Stomach smooth muscle (tissue), 2 donors: Measurements from ENCODE around the gene RPS6KA2.

Experiments used
- H3K27ac ChIP-seq: one replicate; pipeline ENCODE4 v1.7.0; 2013; ENCODE audit warnings: mild to moderate bottlenecking, low read length, inconsistent platforms
- H3K27me3 ChIP-seq, 2 donors: one replicate each; pipeline ENCODE4 v1.7.0; 2013; ENCODE audit warnings: low read length in 2 of 2; ENCODE audit not compliant: insufficient read depth in 2 of 2, control insufficient read depth in 1 of 2
- H3K36me3 ChIP-seq, 2 donors: one replicate each; pipeline ENCODE4 v1.7.0; 2013; ENCODE audit warnings: low read length in 2 of 2; ENCODE audit not compliant: control insufficient read depth in 2 of 2, insufficient read depth in 2 of 2
- H3K4me1 ChIP-seq: one replicate; pipeline ENCODE4 v1.7.0; 2013; ENCODE audit warnings: low read length; ENCODE audit not compliant: control insufficient read depth, insufficient read depth
- H3K4me3 ChIP-seq, 2 donors: one replicate each; pipeline ENCODE4 v1.7.0; 2013; ENCODE audit warnings: low read length in 2 of 2
- H3K9ac ChIP-seq, 2 donors: one replicate each; pipeline ENCODE4 v1.7.0; 2013; ENCODE audit warnings: low read length in 2 of 2, mild to moderate bottlenecking in 1 of 2
- H3K9me3 ChIP-seq, 2 donors: one replicate each; pipeline ENCODE4 v1.7.0; 2013; ENCODE audit warnings: low read length in 2 of 2; ENCODE audit not compliant: control insufficient read depth in 2 of 2
- donor health status: healthy.
- donor health status: Pancreatic carcinoma.

RPS6KA2 gene

DNA sequence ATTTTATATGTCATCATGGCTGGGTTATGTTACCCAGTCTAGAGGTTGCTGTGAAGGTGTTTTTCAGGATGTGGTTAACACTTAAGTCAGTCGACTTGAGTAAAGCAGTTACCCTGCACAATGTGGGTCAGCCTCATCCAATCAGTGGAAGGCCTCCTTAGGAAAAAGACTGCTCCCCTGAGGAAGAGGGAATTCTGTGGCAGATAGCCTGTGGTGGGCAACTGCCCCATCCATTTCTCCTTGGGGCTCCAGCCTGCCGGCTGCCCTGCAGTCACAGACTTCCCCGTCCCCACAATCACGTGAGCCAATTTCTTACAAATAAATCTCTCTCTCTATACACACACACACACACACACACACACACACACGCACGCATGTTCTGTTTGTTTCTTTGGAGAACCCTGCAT, 209.8 kb downstream of the RPS6KA2 start:
- Histone ChIP-seq H3K4me1 (no peaks in the 10 kb centered on the region), H3K36me3 (peaks cover 4 to 26% of the 10 kb centered on the region in 2 donors), H3K9me3 (no peaks in the 10 kb centered on the region), H3K4me3 (no peak overlapping the region), H3K27me3 (no peaks in the 10 kb centered on the region), H3K9ac (no peak overlapping the region), H3K27ac (no peak overlapping the region)

- Histone ChIP-seq H3K27ac (no peak overlapping the region), H3K4me1 (no peaks in the 10 kb centered on the region), H3K9me3 (no peaks in the 10 kb centered on the region), H3K4me3 (no peak overlapping the region), H3K27me3 (no peaks in the 10 kb centered on the region), H3K36me3 (peaks cover 4 to 26% of the 10 kb centered on the region in 2 donors), H3K9ac (no peak overlapping the region)
Observed at GRCh38 chr6:166415833-166416347, 211.2 kb downstream of the RPS6KA2 start.

GRCh38 chr6:166415306-166415705, 211.7 kb downstream of the RPS6KA2 start:
- Histone ChIP-seq H3K36me3 (peaks cover 4 to 22% of the 10 kb centered on the region in 2 donors), H3K9ac (no peak overlapping the region), H3K4me1 (no peaks in the 10 kb centered on the region), H3K4me3 (no peak overlapping the region), H3K27ac (no peak overlapping the region), H3K27me3 (no peaks in the 10 kb centered on the region), H3K9me3 (no peaks in the 10 kb centered on the region)

GRCh38 chr6:166413491-166413951, 213.5 kb downstream of the RPS6KA2 start:
- Histone ChIP-seq H3K9ac (no peak overlapping the region), H3K27ac (no peak overlapping the region), H3K4me3 (no peak overlapping the region), H3K4me1 (no peaks in the 10 kb centered on the region), H3K27me3 (no peaks in the 10 kb centered on the region), H3K9me3 (no peaks in the 10 kb centered on the region), H3K36me3 (peaks cover 4 to 15% of the 10 kb centered on the region in 2 donors)

- Histone ChIP-seq H3K9ac (no peak overlapping the region), H3K36me3 (peaks cover 4 to 12% of the 10 kb centered on the region in 2 donors), H3K9me3 (no peaks in the 10 kb centered on the region), H3K27ac (no peak overlapping the region), H3K4me3 (no peak overlapping the region), H3K27me3 (no peaks in the 10 kb centered on the region), H3K4me1 (no peaks in the 10 kb centered on the region)
Observed at GRCh38 chr6:166412911-166413384, 214.1 kb downstream of the RPS6KA2 start.

GRCh38 chr6:166412156-166412910, 214.7 kb downstream of the RPS6KA2 start:
- Histone ChIP-seq H3K9ac (no peak overlapping the region), H3K4me3 (no peak overlapping the region), H3K27me3 (no peaks in the 10 kb centered on the region), H3K4me1 (no peaks in the 10 kb centered on the region), H3K36me3 (peaks cover 4 to 12% of the 10 kb centered on the region in 2 donors), H3K9me3 (no peaks in the 10 kb centered on the region), H3K27ac (no peak overlapping the region)

GRCh38 chr6:166411721-166412151, 215.3 kb downstream of the RPS6KA2 start:
- Histone ChIP-seq H3K9me3 (no peaks in the 10 kb centered on the region), H3K9ac (no peak overlapping the region), H3K36me3 (peaks cover 4 to 10% of the 10 kb centered on the region in 2 donors), H3K27ac (no peak overlapping the region), H3K4me1 (no peaks in the 10 kb centered on the region), H3K4me3 (no peak overlapping the region), H3K27me3 (no peaks in the 10 kb centered on the region)

DNA sequence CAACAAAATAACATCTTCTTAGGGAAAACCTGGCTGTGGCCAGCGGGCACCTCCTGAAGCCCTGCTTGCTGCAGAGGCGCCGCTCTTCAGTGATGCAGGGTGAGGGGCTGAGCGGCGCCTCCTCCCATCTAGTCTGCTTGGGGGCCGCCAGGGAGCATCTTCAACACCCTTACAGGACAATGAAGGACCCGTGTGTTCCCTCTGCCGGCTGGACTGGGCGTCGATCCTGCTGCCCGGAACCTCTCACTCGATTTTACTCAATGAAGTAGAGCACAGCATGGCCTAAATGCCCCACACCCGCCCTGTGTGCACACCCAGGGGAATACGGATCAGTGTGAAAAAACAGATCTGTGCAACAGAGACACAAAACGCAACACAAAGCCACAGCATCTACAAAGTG, 215.8 kb downstream of the RPS6KA2 start:
- H3K9ac ChIP-seq: no peak overlapping the region
- H3K9me3 ChIP-seq: no peaks in the 10 kb centered on the region
- H3K27ac ChIP-seq: no peak overlapping the region
- H3K36me3 ChIP-seq: peaks cover 4 to 8% of the 10 kb centered on the region in 2 donors
- H3K27me3 ChIP-seq: no peaks in the 10 kb centered on the region
- no peak overlapping the region for H3K4me3 ChIP-seq
- H3K4me1 ChIP-seq: no peaks in the 10 kb centered on the region

- no peaks in the 10 kb centered on the region for H3K27me3 ChIP-seq
- H3K4me3 ChIP-seq: no peak overlapping the region
- H3K4me1 ChIP-seq: no peaks in the 10 kb centered on the region
- H3K27ac ChIP-seq: no peak overlapping the region
- H3K36me3 ChIP-seq: peaks cover 4 to 8% of the 10 kb centered on the region in 2 donors
- H3K9me3 ChIP-seq: no peaks in the 10 kb centered on the region
- no peak overlapping the region for H3K9ac ChIP-seq
Observed at GRCh38 chr6:166410426-166410935, 216.6 kb downstream of the RPS6KA2 start.

- H3K27ac ChIP-seq: no peak overlapping the region
- no peaks in the 10 kb centered on the region for H3K4me1 ChIP-seq
- H3K9ac ChIP-seq: no peak overlapping the region
- no peak overlapping the region for H3K4me3 ChIP-seq
- H3K9me3 ChIP-seq: no peaks in the 10 kb centered on the region
- peaks cover 0 to 8% of the 10 kb centered on the region in 2 donors for H3K36me3 ChIP-seq
- peaks cover 0 to 2% of the 10 kb centered on the region in 2 donors for H3K27me3 ChIP-seq
Observed at GRCh38 chr6:166408936-166409755, 217.9 kb downstream of the RPS6KA2 start.
